ENCODE data around the gene CYP4Z1.
"Not testable (repeated sequence)": the region's sequence is repeated elsewhere in the genome, so short reads cannot be mapped to it uniquely, and the experiment has no call there.

The CYP4Z1 gene

DNA sequence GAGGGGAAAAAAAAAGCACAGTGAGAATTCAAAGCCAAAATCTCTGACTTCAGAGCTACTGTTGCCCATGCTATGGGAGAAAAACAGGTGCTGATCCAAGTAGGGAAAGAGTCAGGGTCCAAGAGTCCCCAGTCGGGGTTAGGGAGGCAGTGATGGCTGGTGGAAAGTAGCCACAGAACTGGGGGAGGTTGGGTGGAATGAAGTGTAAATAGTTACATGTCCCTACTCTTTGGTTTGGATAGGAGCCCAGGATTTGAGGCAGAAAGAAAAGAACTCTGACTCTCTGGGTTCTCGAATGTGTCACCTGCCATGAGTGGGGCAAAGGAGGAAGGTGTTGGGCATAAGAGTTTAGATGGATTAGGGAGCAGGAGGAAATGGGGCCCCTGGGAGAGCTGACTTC is 61.8 kb downstream of the CYP4Z1 start:
- DNase-seq (ENCODE audit: low read depth): not testable (repeated sequence)

DNA sequence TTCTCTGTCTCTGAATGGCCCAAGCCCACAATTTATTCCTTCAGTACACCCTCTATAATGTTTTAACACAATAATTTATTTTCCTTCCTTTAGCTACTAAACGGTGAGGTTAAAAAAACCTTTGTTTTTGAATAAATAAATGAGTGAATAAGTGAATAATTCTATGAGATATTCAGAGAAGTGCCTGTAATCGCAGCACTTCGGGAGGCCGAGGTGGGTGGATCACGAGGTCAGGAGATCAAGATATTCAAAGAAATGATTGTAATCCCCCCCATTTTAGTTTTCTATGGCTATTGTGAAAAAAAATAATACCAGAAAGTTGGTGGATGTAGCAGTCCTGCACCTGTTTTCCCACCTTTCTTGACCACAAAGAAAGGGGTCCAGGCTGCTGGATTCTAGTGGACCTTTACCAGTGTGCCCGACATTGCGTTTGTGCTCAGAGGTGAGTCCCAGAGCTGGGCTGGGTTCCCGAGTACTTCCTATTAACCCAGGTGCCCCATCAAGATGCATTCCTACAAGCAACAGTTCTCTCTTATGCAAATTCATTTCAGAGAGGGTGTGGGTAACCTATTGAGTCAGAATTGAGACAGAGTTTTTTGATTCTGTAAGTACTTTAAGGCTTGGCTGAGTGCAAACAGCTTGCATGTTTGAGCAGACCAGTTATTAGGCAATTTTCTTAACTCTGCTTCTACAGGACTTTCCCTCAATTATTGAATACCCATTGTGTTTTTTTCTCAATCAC is 62.6 kb downstream of the CYP4Z1 start:
- not testable (repeated sequence) for DNase-seq (ENCODE audit: low read depth)

DNA sequence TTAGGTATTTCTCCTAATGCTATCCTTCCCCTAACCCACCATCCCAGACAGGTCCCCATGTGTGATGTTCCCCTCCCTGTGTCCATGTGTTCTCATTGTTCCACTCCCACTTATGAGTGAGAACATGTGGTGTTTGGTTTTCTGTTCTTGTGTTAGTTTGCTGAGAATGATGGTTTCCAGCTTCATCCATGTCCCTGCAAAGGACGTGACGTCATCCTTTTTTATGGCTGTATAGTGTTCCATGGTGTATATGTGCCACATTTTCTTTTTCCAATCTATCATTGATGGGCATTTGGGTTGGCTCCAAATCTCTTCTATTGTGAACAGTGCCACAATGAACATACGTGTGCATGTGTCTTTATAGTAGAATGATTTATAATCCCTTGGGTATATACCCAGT is 65.6 kb downstream of the CYP4Z1 start:
- DNase-seq (ENCODE audit: low read depth): not testable (repeated sequence)

DNA sequence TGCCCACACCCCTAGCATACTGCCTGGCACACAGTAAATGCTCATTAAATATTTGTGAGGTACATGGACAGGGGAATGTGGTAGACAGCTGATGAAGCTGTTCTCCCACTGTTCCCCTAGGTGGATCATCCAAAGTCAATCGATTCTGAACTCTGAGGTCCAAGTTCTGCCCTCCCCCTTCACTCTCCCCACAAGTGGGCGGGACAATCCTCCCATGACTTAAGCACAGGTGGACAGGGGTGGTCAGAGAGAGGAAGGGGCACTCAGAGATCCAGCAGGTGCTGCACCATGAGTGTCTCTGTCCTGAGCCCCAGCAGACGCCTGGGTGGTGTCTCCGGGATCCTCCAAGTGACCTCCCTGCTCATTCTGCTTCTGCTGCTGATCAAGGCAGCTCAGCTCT is 70.2 kb downstream of the CYP4Z1 start, which contains the start of gene CYP4A22:
Gene CYP4A22, plus strand, starts transcription at position 244 of the 400 bp plus-strand sequence. Its CDS starts 45 bp downstream, at position 289.
- no peak for DNase-seq (ENCODE audit: low read depth)

DNA sequence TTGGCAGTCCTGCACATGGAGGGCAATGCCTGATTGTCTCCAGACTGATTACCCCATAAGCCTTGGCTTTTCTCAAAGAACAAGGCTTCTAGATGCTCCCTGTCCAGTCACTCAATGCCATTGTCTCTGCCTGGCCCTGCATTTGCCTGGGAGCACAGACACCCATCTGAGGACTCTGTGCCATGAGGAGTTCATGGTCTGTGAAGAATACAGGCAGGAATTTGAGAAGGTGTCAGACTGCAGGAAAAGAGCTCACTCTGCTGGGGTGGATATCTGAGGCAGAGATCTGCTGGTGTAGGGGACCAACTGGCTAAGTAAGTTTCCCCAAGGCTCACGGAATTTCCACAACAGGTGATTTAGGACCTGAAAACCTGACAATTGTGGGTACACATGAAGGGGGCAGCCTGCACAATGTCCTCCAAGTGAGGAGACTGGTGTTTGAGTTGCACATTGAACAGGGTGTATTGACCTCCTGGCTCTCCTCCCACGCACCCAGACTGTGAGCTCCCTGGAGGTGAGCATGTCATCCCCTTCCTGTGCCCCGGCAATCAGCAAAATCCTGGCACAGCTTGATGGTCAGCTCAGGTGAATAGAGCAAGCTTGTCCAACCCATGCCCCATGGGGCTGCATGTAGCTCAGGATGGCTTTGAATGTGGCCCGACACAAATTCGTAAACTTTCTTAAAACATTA is 71.0 kb downstream of the CYP4Z1 start:
- DNase-seq (ENCODE audit: low read depth): no peak

DNA sequence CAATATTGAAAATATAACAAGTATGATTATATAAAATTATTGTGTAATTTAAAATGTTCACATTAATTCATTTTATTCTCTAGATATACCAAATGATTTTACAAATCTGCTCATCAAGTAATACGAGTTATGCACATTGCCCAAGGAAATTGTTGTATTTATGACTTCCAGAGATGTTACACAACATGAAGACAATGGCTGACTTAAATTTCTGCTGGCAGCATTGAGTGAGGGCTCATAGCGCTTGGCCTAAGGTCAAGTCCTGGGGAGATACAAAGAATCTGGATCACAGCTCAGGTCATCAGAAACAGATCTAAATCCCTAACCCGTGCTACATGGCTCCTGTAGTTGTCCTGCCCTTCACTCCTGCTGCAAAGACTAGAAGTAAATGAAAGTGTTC is 73.3 kb downstream of the CYP4Z1 start:
- not testable (repeated sequence) for DNase-seq (ENCODE audit: low read depth)

DNA sequence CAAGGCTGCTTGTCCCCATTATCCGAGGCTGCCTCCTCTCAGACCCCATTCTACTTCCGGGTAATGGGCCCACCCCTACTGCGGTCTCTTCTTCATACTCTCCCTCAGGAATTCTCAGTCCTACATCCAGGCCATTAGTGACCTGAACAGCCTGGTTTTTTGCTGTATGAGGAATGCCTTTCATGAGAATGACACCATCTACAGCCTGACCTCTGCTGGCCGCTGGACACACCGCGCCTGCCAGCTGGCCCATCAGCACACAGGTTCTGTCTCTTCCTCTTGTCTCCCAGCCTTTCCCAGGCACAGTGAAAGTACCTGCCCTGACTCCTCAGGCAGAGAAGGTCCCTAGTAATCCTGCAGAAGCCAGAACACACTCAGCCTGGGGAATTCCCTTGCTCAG is 76.6 kb downstream of the CYP4Z1 start:
- not testable (repeated sequence) for DNase-seq (ENCODE audit: low read depth)

DNA sequence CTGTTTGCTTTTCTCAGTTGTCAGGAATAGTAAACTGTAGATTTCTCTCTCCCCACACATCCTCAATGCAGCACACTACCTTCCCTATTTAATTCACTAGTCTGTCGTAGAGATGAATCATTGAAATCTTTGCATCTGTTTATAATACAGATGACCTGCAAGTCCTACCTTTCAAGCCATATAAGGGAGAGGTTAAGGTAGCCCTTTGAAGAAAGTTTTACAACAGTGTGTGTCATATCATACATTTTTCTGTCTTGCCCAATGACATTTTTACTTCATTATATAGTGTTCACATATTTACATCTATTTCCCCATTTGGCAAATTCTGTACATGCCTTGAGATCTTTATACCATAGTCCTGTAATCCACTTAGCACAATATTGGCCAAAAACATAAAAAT is 79.5 kb downstream of the CYP4Z1 start:
- DNase-seq (ENCODE audit: low read depth): not testable (repeated sequence)

DNA sequence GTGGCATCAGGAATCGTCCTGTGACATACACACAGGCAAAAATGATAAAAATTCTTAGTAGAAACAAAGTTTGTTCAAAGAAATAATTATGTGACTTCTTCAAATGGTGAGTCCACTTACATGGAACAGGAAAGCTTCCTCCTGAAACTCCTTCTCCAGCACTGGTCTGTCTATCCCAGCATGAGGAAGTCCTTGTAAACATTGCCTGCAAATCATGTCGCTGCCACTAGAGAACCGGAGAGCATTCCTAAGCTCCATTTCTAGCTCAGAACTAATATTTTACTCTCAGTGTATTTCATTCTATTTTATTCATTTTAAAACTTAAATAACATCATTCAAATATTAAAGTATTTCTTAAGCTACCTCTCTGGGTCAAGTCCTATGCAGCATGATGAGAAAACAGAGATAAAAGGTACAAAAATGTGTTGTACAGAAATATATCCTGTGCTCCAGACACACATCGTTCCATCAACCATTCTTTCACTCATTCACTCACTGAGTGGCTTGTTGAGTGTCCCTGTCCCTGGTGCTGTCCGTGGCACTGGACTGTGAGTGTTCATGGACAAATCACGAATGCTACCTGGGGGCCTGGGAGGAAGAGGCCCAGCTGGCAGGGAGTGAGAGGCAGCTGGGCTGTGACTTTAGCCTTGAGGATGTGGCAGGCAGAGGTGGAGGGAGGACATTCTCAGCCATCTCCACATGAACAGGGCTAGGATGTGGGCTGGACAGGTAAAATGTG is 80.2 kb downstream of the CYP4Z1 start:
- DNase-seq (ENCODE audit: low read depth): no peak

DNA sequence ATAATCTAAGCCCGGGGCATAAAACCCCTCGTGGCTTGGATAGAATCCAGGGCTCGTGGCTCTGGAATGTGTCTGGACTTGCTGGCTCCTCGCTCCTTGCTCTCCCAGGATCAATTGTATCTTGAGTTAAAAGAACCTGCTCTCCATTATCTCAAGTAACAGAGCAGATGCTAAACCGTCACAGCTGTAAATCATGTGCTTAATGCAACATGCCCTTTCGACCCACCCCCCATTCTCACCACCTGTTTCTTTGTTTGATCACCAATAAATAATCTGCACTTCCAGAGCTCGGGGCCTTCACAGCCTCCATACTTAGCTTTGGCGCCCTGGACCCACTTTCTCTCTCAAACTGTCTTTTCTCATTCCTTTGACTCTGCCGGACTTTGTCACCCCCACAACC is 82.1 kb downstream of the CYP4Z1 start:
- not testable (repeated sequence) for DNase-seq (ENCODE audit: low read depth)

DNA sequence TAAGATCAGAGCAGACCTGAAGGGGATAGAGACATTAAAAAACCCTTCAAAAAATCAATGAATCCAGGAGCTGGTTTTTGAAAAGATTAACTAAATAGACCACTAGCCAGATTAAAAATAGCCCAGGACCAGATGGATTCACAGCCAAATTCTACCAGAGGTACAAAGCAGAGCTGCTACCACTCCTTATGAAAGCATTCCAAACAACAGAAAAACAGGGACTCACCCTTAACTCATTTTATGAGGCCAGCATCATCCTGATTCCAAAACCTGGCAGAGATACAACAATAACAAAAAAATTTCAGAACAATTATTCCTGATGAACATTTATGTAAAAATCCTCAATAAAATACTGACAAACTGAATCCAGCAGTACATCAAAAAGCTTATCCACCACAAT is 89.4 kb downstream of the CYP4Z1 start:
- not testable (repeated sequence) for DNase-seq (ENCODE audit: low read depth)

DNA sequence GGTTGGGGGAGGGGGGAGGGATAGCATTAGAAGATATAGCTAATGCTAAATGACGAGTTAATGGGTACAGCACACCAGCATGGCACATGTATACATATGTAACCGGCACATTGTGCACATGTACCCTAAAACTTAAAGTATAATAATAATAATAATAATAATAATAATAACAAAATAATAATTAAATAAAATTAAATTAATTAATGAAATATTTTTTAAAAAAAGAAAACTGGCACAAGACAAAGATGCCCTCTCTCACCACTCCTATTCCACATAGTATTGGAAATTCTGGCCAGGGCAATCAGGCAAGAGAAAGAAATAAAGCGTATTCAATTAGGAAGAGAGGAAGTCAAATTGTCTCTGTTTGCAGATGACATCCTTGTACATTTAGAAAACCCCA is 90.9 kb downstream of the CYP4Z1 start:
- DNase-seq (ENCODE audit: low read depth): not testable (repeated sequence)

DNA sequence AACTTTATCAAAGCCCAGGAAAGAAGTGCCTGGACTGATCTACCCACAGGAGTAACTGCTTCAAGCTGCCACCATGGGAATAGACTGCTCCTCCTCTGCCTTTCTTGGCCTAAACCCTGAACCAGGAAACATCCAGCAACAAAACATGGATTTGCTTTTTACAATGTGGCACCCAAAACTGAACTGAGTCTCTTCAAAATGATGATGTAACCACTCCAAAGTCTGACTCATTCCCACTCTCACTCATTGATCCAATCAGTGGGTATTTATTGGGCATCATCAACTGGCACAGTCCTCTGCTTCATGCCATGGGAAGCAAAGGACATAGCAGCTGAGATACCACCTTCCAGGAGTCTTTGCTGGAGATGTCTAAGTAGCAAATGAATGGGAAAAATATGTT is 93.7 kb downstream of the CYP4Z1 start:
- DNase-seq (ENCODE audit: low read depth): no peak

DNA sequence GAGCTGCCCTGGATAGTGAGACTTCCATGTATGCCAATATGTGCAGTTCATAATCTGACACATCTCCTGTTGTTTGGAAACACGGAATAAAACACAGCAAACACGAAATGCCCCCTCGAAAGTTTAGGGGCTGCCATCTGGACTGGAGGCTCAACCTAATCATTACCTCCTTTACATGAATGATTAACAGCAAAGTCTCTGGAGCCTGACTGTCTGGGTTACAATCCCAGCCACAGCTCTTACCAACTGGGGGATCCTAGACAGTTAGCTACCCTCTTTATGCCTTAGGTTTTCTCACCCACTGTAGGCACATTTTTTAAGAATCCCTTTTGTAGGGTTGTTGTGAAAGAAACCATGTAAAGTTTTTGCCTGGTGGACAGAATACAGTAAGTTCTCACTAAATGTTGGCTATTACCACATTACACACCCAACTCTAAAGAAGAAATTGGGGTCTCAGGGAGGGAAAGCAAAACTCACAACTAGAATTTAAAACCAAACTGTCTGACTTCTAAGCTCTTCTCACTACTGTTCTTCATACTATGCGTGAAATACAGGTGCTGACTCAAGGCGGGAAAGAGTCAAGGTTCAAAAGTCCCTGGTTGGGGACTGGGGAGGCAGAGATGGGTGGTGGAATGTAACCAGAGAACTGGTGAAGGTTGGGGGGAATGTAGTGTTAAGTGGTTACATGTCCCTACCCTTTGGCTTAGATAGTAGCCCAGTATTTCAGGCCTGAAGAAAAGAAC is 94.4 kb downstream of the CYP4Z1 start:
- DNase-seq (ENCODE audit: low read depth): no peak

DNA sequence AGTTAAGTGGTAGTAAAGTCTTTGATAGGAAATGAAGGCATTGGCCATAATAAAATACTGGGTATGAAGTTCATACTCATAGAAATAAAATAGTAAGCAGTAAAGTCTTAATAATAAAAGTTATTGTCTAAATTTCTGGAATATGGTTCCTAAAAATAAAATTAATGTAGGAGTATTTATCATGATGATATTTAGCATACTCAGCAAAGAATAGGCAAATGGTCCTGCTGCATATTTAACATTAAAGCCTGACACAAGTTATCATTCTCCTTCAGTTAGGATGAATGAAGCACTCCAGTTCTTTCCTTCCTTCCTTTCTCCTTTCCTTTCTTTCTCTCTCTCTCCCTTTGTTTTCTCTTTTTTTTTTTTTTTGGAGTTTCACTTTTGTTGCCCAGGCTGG is 97.5 kb downstream of the CYP4Z1 start:
- no peak for DNase-seq (ENCODE audit: low read depth)

Data from stimulated activated CD8-positive, alpha-beta memory T cell treated with anti-CD3 and anti-CD28 coated beads, Interleukin-15, amount 100 ng/mL, for 24 hours (primary cell).